ENCODE data around the gene KCNQ5. TPM values are rescaled to one million over a fixed set of nuclear protein-coding genes. Genes with fewer than 3 reads are reported as not detected.

The KCNQ5 gene
- total RNA-seq, 1 experiment from 2014 or later: 2.0 TPM

DNA sequence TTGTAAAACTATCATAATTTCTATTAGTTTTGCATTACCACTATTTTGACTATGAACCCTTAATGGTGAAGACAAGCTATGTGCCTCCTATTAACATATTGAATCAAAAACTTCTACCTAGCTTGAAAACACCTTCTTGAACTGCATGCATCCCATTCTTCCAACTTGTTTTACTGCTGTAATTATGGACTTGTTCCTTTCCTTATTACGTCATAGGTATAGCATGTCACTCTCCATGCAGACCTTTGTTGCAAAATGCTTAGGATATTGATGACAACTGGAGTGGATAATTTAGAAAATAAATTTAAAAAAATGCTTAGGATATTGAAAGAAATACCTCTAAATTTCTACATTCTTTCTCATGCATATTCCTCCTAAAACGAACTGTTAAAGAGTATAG, 219.3 kb downstream of the KCNQ5 start:
- Mint-ChIP-seq H3K27me3 (ENCODE audit: low read depth) (no peaks in the 10 kb centered on the region; the same call in 1 of the 2 replicates), H3K36me3 (no peaks in the 10 kb centered on the region), H3K4me1 (no peaks in the 10 kb centered on the region), H3K27ac (no peak overlapping the region), H3K9me3 (no peaks in the 10 kb centered on the region), H3K4me3 (no peak overlapping the region)
- TF ChIP-seq TP53 (CRISPR knock-in tag; IDR thresholded peaks at IDR 0.05) (no peak), MXD4 (CRISPR knock-in tag; IDR thresholded peaks at IDR 0.05; ENCODE audit: borderline replicate concordance) (no peak), RORB (CRISPR knock-in tag; IDR thresholded peaks at IDR 0.05) (no peak), MYBL2 (CRISPR knock-in tag; IDR thresholded peaks at IDR 0.05) (no peak), TEAD1 (CRISPR knock-in tag; IDR thresholded peaks at IDR 0.05) (no peak), NR3C1 (CRISPR knock-in tag; conservative IDR thresholded peaks at IDR 0.05; ENCODE audit: low read depth) (no peak), OVOL2 (CRISPR knock-in tag; IDR thresholded peaks at IDR 0.05; ENCODE audit: borderline replicate concordance) (no peak), CREB1 (CRISPR knock-in tag; IDR thresholded peaks at IDR 0.05) (no peak), TCF7 (CRISPR knock-in tag; IDR thresholded peaks at IDR 0.05; ENCODE audit: low read depth) (no peak), PRRX2 (CRISPR knock-in tag; IDR thresholded peaks at IDR 0.05) (no peak), GTF2I (CRISPR knock-in tag; conservative IDR thresholded peaks at IDR 0.05) (no peak), FOXK1 (CRISPR knock-in tag; IDR thresholded peaks at IDR 0.05) (no peak)
- TF ChIP-seq, protein P1, sequence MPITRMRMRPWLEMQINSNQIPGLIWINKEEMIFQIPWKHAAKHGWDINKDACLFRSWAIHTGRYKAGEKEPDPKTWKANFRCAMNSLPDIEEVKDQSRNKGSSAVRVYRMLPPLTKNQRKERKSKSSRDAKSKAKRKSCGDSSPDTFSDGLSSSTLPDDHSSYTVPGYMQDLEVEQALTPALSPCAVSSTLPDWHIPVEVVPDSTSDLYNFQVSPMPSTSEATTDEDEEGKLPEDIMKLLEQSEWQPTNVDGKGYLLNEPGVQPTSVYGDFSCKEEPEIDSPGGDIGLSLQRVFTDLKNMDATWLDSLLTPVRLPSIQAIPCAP (CRISPR knock-in tag; IDR thresholded peaks at IDR 0.05): no peak
- TF ChIP-seq, protein P2, sequence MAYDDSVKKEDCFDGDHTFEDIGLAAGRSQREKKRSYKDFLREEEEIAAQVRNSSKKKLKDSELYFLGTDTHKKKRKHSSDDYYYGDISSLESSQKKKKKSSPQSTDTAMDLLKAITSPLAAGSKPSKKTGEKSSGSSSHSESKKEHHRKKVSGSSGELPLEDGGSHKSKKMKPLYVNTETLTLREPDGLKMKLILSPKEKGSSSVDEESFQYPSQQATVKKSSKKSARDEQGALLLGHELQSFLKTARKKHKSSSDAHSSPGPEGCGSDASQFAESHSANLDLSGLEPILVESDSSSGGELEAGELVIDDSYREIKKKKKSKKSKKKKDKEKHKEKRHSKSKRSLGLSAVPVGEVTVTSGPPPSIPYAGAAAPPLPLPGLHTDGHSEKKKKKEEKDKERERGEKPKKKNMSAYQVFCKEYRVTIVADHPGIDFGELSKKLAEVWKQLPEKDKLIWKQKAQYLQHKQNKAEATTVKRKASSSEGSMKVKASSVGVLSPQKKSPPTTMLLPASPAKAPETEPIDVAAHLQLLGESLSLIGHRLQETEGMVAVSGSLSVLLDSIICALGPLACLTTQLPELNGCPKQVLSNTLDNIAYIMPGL (CRISPR knock-in tag; IDR thresholded peaks at IDR 0.05): no peak
- TF ChIP-seq, protein P3, sequence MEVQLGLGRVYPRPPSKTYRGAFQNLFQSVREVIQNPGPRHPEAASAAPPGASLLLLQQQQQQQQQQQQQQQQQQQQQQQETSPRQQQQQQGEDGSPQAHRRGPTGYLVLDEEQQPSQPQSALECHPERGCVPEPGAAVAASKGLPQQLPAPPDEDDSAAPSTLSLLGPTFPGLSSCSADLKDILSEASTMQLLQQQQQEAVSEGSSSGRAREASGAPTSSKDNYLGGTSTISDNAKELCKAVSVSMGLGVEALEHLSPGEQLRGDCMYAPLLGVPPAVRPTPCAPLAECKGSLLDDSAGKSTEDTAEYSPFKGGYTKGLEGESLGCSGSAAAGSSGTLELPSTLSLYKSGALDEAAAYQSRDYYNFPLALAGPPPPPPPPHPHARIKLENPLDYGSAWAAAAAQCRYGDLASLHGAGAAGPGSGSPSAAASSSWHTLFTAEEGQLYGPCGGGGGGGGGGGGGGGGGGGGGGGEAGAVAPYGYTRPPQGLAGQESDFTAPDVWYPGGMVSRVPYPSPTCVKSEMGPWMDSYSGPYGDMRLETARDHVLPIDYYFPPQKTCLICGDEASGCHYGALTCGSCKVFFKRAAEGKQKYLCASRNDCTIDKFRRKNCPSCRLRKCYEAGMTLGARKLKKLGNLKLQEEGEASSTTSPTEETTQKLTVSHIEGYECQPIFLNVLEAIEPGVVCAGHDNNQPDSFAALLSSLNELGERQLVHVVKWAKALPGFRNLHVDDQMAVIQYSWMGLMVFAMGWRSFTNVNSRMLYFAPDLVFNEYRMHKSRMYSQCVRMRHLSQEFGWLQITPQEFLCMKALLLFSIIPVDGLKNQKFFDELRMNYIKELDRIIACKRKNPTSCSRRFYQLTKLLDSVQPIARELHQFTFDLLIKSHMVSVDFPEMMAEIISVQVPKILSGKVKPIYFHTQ (CRISPR knock-in tag; IDR thresholded peaks at IDR 0.05): no peak
- TF ChIP-seq, protein P4, sequence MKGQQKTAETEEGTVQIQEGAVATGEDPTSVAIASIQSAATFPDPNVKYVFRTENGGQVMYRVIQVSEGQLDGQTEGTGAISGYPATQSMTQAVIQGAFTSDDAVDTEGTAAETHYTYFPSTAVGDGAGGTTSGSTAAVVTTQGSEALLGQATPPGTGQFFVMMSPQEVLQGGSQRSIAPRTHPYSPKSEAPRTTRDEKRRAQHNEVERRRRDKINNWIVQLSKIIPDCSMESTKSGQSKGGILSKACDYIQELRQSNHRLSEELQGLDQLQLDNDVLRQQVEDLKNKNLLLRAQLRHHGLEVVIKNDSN (CRISPR knock-in tag; IDR thresholded peaks at IDR 0.05): no peak
- CTCF ChIA-PET: no interaction called here
- DNase-seq (ENCODE audit: low spot score) (no peak), ATAC-seq (no peak)
- POLR2A ChIA-PET: no interaction called here

DNA sequence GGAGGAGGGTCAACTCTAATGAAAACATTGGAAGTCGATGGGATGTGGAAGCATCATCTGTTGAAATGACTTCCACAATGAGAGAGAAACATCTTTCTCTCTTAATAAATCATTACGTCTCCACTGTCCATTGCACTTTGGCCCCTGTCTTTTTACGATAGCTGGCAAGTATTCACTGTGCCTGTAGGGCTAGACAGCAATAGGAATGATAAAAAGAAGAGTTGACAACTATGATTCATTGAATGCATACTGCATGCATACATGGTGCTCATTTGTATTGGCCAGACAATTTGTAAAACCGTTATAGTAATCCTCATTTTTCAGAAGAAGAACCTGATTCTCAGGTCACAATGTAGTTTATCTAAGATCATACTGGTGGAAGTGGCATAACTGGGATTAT, 220.3 kb downstream of the KCNQ5 start:
- H3K27me3 Mint-ChIP-seq (ENCODE audit: low read depth): no peaks in the 10 kb centered on the region; the same call in 1 of the 2 replicates
- H3K4me1 Mint-ChIP-seq: no peaks in the 10 kb centered on the region
- POLR2A ChIA-PET: no interaction called here
- H3K4me3 Mint-ChIP-seq: no peak overlapping the region
- no peaks in the 10 kb centered on the region for H3K36me3 Mint-ChIP-seq
- CTCF ChIA-PET: no interaction called here
- TF ChIP-seq NFYB (CRISPR knock-in tag; conservative IDR thresholded peaks at IDR 0.05; ENCODE audit: low read depth) (no peak), FOXJ3 (CRISPR knock-in tag; IDR thresholded peaks at IDR 0.05; ENCODE audit: borderline replicate concordance) (no peak), RELA (CRISPR knock-in tag; IDR thresholded peaks at IDR 0.05; ENCODE audit: borderline replicate concordance) (no peak)
- TF ChIP-seq, protein P5, sequence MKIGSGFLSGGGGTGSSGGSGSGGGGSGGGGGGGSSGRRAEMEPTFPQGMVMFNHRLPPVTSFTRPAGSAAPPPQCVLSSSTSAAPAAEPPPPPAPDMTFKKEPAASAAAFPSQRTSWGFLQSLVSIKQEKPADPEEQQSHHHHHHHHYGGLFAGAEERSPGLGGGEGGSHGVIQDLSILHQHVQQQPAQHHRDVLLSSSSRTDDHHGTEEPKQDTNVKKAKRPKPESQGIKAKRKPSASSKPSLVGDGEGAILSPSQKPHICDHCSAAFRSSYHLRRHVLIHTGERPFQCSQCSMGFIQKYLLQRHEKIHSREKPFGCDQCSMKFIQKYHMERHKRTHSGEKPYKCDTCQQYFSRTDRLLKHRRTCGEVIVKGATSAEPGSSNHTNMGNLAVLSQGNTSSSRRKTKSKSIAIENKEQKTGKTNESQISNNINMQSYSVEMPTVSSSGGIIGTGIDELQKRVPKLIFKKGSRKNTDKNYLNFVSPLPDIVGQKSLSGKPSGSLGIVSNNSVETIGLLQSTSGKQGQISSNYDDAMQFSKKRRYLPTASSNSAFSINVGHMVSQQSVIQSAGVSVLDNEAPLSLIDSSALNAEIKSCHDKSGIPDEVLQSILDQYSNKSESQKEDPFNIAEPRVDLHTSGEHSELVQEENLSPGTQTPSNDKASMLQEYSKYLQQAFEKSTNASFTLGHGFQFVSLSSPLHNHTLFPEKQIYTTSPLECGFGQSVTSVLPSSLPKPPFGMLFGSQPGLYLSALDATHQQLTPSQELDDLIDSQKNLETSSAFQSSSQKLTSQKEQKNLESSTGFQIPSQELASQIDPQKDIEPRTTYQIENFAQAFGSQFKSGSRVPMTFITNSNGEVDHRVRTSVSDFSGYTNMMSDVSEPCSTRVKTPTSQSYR (CRISPR knock-in tag; IDR thresholded peaks at IDR 0.05): no peak
- no peaks in the 10 kb centered on the region for H3K9me3 Mint-ChIP-seq
- DNase-seq (ENCODE audit: low spot score) (no peak), ATAC-seq (no peak)
- no peak overlapping the region for H3K27ac Mint-ChIP-seq

Measured in WTC11 (cell line).